ENCODE data around the gene NBEAL1.

The NBEAL1 gene

DNA sequence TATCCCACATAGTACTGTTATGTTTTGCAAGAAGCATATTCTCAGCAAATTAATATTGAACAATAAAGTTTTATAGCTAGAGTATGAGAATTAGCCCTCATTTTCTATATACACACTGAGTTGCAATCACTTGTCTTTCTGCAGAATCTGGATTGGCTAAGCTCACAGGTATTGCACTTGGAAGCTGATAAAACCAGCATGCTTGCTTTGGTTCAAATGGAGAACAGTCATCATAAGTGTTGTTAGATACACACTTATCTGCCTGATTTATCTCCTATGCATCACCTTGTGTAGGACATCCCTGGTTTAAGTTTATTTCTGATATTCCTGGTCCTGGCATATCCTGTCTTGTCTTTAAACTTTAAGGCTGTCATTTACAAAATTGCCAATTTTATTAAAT lies 186.2 kb downstream of the NBEAL1 start:
- Histone ChIP-seq H2BK15ac (ENCODE audit: low read length) (no peak overlapping the region), H3K9ac (ENCODE audit: low read depth, low read length, poor library complexity) (no peak overlapping the region), H3K27ac (replicated peaks; ENCODE audit: low read length) (no peak overlapping the region), H2BK5ac (ENCODE audit: low read length) (no peak overlapping the region), H3K9me3 (replicated peaks in 1 of 2; ENCODE audit: control insufficient read depth in 2 of 2, insufficient read depth in 1 of 2, low read depth in 1 of 2, low read length in 2 of 2) (no peaks in the 10 kb centered on the region), H3K36me3 (replicated peaks in 1 of 2; ENCODE audit: control insufficient read depth in 2 of 2, insufficient read depth in 2 of 2, low read length in 2 of 2) (peaks cover 0 to 10% of the 10 kb centered on the region in 2 donors), H3K14ac (ENCODE audit: low read length) (no peak overlapping the region), H3K23ac (ENCODE audit: low read depth, low read length, poor library complexity) (no peak overlapping the region), H2AK5ac (ENCODE audit: low read depth, low read length) (no peak overlapping the region), H3K18ac (ENCODE audit: low read length) (no peak overlapping the region), H4K91ac (ENCODE audit: low read depth, low read length, poor library complexity) (no peak overlapping the region), H3K4me2 (ENCODE audit: insufficient read depth, low read length, poor library complexity, severe bottlenecking) (no peak overlapping the region), H4K8ac (ENCODE audit: low read depth, low read length) (no peak overlapping the region), H3K4ac (ENCODE audit: low read length) (no peak overlapping the region), H2AFZ (ENCODE audit: low read length) (no peak overlapping the region), H3K79me1 (ENCODE audit: low read depth, low read length) (no peaks in the 10 kb centered on the region), H3K4me3 (ENCODE audit: low read length in 2 of 2) (no peak overlapping the region), H3K27me3 (ENCODE audit: control insufficient read depth in 3 of 3, insufficient read depth in 3 of 3, low read depth in 1 of 3, low read length in 3 of 3) (no peaks in the 10 kb centered on the region), H2BK120ac (ENCODE audit: low read depth, low read length) (no peak overlapping the region), H3K4me1 (ENCODE audit: control insufficient read depth in 2 of 2, insufficient read depth in 1 of 2, low read depth in 1 of 2, low read length in 2 of 2) (no peaks in the 10 kb centered on the region), H2BK12ac (ENCODE audit: low read length) (no peak overlapping the region)
- no peak for DNase-seq (ENCODE audit: low spot score)

DNA sequence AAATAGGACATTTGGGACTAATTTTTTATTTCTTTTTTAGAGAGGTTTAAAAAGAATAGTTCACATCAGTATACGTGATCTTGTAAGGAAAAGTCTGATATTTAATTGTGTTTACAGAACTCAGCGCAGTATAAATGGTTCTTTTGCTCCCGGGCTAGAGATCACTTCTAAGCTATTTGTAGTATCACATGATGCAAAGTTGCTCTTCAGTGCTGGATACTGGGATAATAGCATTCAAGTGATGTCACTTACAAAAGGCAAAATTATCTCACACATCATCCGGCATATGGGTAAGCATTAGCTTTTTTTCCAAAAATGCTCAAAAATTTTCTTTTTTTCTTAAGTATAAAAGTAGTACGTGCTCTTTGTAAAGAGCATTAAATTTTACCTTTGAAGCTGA lies 186.8 kb downstream of the NBEAL1 start:
- no peak overlapping the region for H2AK5ac ChIP-seq (ENCODE audit: low read depth, low read length)
- no peak overlapping the region for H3K18ac ChIP-seq (ENCODE audit: low read length)
- H2BK120ac ChIP-seq (ENCODE audit: low read depth, low read length), result no peak overlapping the region
- H2AFZ ChIP-seq (ENCODE audit: low read length), result no peak overlapping the region
- H3K4me1 ChIP-seq (ENCODE audit: control insufficient read depth in 2 of 2, insufficient read depth in 1 of 2, low read depth in 1 of 2, low read length in 2 of 2), result no peaks in the 10 kb centered on the region
- H3K27ac ChIP-seq (replicated peaks; ENCODE audit: low read length), result no peak overlapping the region
- H3K27me3 ChIP-seq (ENCODE audit: control insufficient read depth in 3 of 3, insufficient read depth in 3 of 3, low read depth in 1 of 3, low read length in 3 of 3), result no peaks in the 10 kb centered on the region
- no peak for DNase-seq (ENCODE audit: low spot score)
- H2BK15ac ChIP-seq (ENCODE audit: low read length), result no peak overlapping the region
- no peaks in the 10 kb centered on the region for H3K9me3 ChIP-seq (replicated peaks in 1 of 2; ENCODE audit: control insufficient read depth in 2 of 2, insufficient read depth in 1 of 2, low read depth in 1 of 2, low read length in 2 of 2)
- no peak overlapping the region for H3K4me2 ChIP-seq (ENCODE audit: insufficient read depth, low read length, poor library complexity, severe bottlenecking)
- no CpG with 5 or more reads among the region's 5 CpGs for WGBS, 2 donors (ENCODE audit: extremely low coverage in 2 of 2, insufficient read length in 2 of 2, insufficient replicate concordance in 1 of 2)
- H3K14ac ChIP-seq (ENCODE audit: low read length), result no peak overlapping the region
- H3K79me1 ChIP-seq (ENCODE audit: low read depth, low read length), result no peaks in the 10 kb centered on the region
- H2BK12ac ChIP-seq (ENCODE audit: low read length), result no peak overlapping the region
- H3K4me3 ChIP-seq (ENCODE audit: low read length in 2 of 2), result no peak overlapping the region
- no peak overlapping the region for H2BK5ac ChIP-seq (ENCODE audit: low read length)
- peaks cover 0 to 10% of the 10 kb centered on the region in 2 donors for H3K36me3 ChIP-seq (replicated peaks in 1 of 2; ENCODE audit: control insufficient read depth in 2 of 2, insufficient read depth in 2 of 2, low read length in 2 of 2)
- no peak overlapping the region for H4K8ac ChIP-seq (ENCODE audit: low read depth, low read length)
- H3K23ac ChIP-seq (ENCODE audit: low read depth, low read length, poor library complexity), result no peak overlapping the region
- H3K9ac ChIP-seq (ENCODE audit: low read depth, low read length, poor library complexity), result no peak overlapping the region
- no peak overlapping the region for H3K4ac ChIP-seq (ENCODE audit: low read length)
- H4K91ac ChIP-seq (ENCODE audit: low read depth, low read length, poor library complexity), result no peak overlapping the region

DNA sequence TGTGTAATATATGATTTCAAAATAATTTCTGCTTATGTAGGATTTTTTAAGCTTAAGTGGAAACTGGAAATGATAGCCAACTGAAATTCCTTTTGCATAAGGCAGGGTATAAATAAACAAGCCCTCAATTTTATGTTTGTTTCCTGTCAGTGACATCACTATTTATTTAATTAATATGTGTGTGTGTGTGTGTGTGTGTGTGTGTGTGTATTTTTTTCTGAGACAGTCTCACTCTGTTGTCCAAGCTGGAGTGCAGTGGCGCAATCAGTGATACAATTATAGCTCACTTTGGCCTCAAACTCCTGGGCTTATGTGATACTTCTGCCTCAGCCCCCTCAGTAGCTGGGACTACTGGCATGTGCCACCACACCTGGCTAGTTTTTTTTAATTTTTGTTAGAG lies 194.9 kb downstream of the NBEAL1 start:
- Histone ChIP-seq H3K4me1 (ENCODE audit: control insufficient read depth in 2 of 2, insufficient read depth in 1 of 2, low read depth in 1 of 2, low read length in 2 of 2) (no peaks in the 10 kb centered on the region), H3K4me3 (ENCODE audit: low read length in 2 of 2) (no peak overlapping the region), H3K36me3 (replicated peaks in 1 of 2; ENCODE audit: control insufficient read depth in 2 of 2, insufficient read depth in 2 of 2, low read length in 2 of 2) (peaks cover 0 to 11% of the 10 kb centered on the region in 2 donors), H4K91ac (ENCODE audit: low read depth, low read length, poor library complexity) (no peak overlapping the region), H3K27me3 (ENCODE audit: control insufficient read depth in 3 of 3, insufficient read depth in 3 of 3, low read depth in 1 of 3, low read length in 3 of 3) (no peaks in the 10 kb centered on the region), H2BK5ac (ENCODE audit: low read length) (no peak overlapping the region), H4K8ac (ENCODE audit: low read depth, low read length) (no peak overlapping the region), H3K4ac (ENCODE audit: low read length) (no peak overlapping the region), H3K14ac (ENCODE audit: low read length) (no peak overlapping the region), H3K79me1 (ENCODE audit: low read depth, low read length) (no peaks in the 10 kb centered on the region), H3K27ac (replicated peaks; ENCODE audit: low read length) (no peak overlapping the region), H2BK12ac (ENCODE audit: low read length) (no peak overlapping the region), H3K9ac (ENCODE audit: low read depth, low read length, poor library complexity) (no peak overlapping the region), H3K23ac (ENCODE audit: low read depth, low read length, poor library complexity) (no peak overlapping the region), H3K18ac (ENCODE audit: low read length) (no peak overlapping the region), H2BK120ac (ENCODE audit: low read depth, low read length) (no peak overlapping the region), H3K4me2 (ENCODE audit: insufficient read depth, low read length, poor library complexity, severe bottlenecking) (no peak overlapping the region), H2BK15ac (ENCODE audit: low read length) (no peak overlapping the region), H2AFZ (ENCODE audit: low read length) (no peak overlapping the region), H2AK5ac (ENCODE audit: low read depth, low read length) (no peak overlapping the region), H3K9me3 (replicated peaks in 1 of 2; ENCODE audit: control insufficient read depth in 2 of 2, insufficient read depth in 1 of 2, low read depth in 1 of 2, low read length in 2 of 2) (no peaks in the 10 kb centered on the region)
- no CpG with 5 or more reads among the region's 1 CpG for WGBS, 2 donors (ENCODE audit: extremely low coverage in 2 of 2, insufficient read length in 2 of 2, insufficient replicate concordance in 1 of 2)
- no peak for DNase-seq (ENCODE audit: low spot score)

DNA sequence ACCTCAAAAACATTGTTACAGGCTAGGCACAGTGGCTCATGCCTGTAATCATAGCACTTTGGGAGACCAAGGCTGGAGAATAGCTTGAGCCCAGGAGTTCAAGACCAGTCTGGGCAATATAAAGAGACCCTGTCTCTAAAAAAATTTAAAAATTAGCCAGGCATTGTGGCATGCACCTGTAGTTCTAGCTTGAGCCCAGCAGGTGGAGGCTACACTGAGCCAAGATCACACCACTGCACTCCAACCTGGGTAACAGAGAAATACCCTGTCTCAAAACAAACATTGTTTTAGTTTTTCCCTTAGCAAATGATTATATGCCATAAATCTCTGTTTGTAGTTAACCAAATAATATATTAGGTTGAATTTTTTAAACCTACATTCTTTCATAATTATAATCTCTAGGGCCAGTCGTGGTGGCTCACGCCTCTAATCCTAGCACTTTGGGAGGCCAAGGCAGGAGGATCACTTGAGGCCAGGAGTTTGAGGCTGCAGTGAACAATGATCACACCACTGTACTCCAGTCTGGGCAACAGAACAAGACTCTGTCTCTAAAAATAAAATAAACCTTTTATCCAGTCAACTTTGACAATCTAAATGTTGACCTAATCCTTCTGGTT lies 210.9 kb downstream of the NBEAL1 start:
- Histone ChIP-seq H2AFZ (ENCODE audit: low read length) (no peak overlapping the region), H3K23ac (ENCODE audit: low read depth, low read length, poor library complexity) (no peak overlapping the region), H3K4me2 (ENCODE audit: insufficient read depth, low read length, poor library complexity, severe bottlenecking) (no peak overlapping the region), H3K14ac (ENCODE audit: low read length) (no peak overlapping the region), H4K91ac (ENCODE audit: low read depth, low read length, poor library complexity) (no peak overlapping the region), H3K18ac (ENCODE audit: low read length) (no peak overlapping the region), H3K4me1 (ENCODE audit: control insufficient read depth in 2 of 2, insufficient read depth in 1 of 2, low read depth in 1 of 2, low read length in 2 of 2) (no peaks in the 10 kb centered on the region), H2BK120ac (ENCODE audit: low read depth, low read length) (no peak overlapping the region), H3K79me1 (ENCODE audit: low read depth, low read length) (no peaks in the 10 kb centered on the region), H2BK12ac (ENCODE audit: low read length) (no peak overlapping the region), H3K36me3 (replicated peaks in 1 of 2; ENCODE audit: control insufficient read depth in 2 of 2, insufficient read depth in 2 of 2, low read length in 2 of 2) (no peaks in the 10 kb centered on the region), H3K4me3 (ENCODE audit: low read length in 2 of 2) (no peak overlapping the region), H3K9ac (ENCODE audit: low read depth, low read length, poor library complexity) (no peak overlapping the region), H3K4ac (ENCODE audit: low read length) (no peak overlapping the region), H4K8ac (ENCODE audit: low read depth, low read length) (no peak overlapping the region), H3K9me3 (replicated peaks in 1 of 2; ENCODE audit: control insufficient read depth in 2 of 2, insufficient read depth in 1 of 2, low read depth in 1 of 2, low read length in 2 of 2) (no peaks in the 10 kb centered on the region), H2BK15ac (ENCODE audit: low read length) (no peak overlapping the region), H2BK5ac (ENCODE audit: low read length) (no peak overlapping the region), H3K27me3 (ENCODE audit: control insufficient read depth in 3 of 3, insufficient read depth in 3 of 3, low read depth in 1 of 3, low read length in 3 of 3) (no peaks in the 10 kb centered on the region), H3K27ac (replicated peaks; ENCODE audit: low read length) (no peak overlapping the region), H2AK5ac (ENCODE audit: low read depth, low read length) (no peak overlapping the region)
- no peak for DNase-seq (ENCODE audit: low spot score)
- no CpG with 5 or more reads among the region's 2 CpGs for WGBS, 2 donors (ENCODE audit: extremely low coverage in 2 of 2, insufficient read length in 2 of 2, insufficient replicate concordance in 1 of 2)
